Left kidney (tissue), 2 donors: ENCODE measurements around the gene SPATA2L. TPM values are rescaled to one million over a fixed set of nuclear protein-coding genes. Genes with fewer than 3 reads are reported as not detected.
"Not testable (repeated sequence)": the region's sequence is repeated elsewhere in the genome, so short reads cannot be mapped to it uniquely, and the experiment has no call there.

Experiments
- DNase-seq: peaks from one replicate; pipeline ENCODE4 v3.0.0-alpha.2; 2013
- polyA plus RNA-seq: library from polyadenylated mRNA; unstranded; fragments of 120-200 nt; gene quantifications from one replicate; pipeline ENCODE4 v1.2.1, GENCODE V29; 2013; ENCODE audit not compliant: insufficient read length

The SPATA2L gene
- polyA plus RNA-seq, 1 donor = 4.3 TPM

DNA sequence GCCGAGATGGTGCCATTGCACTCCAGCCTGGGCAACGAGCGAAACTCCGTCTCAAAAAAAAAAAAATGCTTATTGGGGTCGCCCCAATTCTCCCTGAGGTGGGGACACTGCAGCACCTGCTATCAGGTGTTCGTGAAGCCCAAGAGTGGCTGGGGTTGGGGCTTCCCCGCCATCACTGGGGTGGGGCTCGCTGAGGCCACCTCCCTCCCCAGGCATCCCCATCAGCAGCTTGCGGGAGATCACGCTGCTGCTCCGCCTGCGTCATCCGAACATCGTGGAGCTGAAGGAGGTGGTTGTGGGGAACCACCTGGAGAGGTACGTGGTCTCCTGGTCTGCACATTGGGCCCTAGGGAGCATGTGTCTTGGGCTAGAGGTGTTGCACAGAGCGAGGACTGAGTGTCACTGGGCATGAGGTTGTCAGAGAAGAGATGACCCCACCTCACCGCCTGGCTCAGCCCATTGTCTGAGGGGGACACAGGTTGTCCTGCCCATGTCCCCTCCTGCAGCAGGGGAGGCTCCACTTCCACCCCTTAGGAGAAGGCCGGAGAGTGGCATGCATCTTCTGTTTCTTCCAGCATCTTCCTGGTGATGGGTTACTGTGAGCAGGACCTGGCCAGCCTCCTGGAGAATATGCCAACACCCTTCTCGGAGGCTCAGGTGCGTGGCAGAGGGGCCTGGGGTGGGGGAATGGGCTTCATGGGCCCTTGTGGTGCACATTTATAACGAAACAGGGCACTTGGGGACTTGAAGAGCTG lies 10.1 kb downstream of the SPATA2L start:
- DNase-seq = no peak

DNA sequence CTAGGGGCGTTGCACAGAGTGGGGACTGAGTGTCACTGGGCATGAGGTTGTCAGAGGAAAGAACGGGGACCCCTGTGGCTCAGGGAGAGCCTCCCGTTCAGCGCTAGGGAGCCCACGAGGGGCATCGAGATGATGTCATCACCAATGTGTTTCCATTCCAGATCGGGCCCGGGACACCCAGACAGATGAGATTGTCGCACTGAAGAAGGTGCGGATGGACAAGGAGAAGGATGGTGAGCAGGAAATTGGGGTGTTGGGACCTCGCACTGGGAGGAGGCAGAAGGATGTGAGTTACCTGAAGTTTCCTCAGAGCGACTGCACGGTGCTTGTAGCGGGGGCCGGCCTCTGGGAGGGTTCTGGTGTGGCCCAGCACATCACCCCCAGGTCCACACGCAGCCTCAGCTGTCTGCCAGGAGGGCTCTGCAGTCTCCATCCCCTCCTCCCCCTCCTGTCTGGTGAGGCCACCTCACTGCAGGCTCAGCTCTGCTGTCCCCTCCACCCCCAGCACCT lies 11.1 kb downstream of the SPATA2L start:
- no peak for DNase-seq

DNA sequence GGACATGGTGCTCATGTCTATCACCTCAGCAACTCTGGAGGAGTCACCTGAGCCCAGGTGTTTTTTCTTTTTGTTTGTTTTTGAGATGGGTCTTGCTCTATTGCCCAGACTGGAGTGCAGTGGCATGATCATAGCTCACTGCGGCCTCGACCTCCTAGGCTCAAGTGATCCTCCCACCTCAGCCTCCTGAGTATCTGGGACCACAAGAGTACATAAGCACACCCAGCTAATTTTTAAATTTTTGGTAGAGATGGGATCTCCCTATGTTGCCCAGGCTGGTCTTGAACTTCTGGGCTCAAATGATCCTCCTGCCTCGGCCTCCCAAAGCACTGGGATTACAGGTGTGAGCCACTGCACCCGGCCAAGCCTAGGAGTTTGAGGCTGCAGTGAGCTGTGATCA lies 11.9 kb downstream of the SPATA2L start:
- DNase-seq = not testable (repeated sequence)

DNA sequence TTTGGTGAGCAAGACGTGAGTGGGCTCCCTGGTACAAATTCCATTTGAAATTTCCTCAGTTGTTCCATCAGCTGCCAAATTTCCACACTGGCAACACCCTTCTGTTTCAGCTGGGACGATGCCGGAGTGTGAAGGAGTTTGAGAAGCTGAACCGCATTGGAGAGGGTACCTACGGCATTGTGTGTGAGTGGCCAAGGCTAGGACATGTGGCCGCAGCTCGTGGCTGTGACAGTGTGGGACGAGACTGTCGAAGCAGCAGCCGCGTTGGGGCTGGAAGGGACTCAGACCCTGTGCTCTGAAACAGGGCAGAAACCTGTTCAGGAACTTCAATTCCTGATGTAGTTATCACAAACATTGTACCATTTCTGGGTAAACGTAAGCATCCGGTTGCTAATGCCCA lies 12.4 kb downstream of the SPATA2L start:
- no peak for DNase-seq

DNA sequence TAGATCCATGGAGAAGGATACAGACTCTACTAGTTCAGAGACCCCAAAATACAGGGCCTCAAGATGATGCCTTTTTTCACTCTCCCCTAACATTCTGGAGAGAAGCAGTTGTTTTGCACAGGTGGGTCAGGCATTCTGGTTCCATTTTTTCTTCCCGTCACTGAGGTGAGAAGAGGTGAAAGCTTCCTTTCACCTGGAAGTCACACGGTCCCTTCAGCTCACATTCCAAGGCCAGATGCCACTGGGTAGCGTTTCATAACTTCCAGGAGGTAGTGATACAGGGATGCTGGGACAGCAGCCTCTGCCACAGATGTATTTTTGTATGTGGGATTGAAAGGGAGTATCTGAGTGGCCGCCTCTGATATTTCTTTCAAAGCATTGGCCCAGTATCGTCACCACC lies 13.1 kb downstream of the SPATA2L start:
- no peak for DNase-seq

DNA sequence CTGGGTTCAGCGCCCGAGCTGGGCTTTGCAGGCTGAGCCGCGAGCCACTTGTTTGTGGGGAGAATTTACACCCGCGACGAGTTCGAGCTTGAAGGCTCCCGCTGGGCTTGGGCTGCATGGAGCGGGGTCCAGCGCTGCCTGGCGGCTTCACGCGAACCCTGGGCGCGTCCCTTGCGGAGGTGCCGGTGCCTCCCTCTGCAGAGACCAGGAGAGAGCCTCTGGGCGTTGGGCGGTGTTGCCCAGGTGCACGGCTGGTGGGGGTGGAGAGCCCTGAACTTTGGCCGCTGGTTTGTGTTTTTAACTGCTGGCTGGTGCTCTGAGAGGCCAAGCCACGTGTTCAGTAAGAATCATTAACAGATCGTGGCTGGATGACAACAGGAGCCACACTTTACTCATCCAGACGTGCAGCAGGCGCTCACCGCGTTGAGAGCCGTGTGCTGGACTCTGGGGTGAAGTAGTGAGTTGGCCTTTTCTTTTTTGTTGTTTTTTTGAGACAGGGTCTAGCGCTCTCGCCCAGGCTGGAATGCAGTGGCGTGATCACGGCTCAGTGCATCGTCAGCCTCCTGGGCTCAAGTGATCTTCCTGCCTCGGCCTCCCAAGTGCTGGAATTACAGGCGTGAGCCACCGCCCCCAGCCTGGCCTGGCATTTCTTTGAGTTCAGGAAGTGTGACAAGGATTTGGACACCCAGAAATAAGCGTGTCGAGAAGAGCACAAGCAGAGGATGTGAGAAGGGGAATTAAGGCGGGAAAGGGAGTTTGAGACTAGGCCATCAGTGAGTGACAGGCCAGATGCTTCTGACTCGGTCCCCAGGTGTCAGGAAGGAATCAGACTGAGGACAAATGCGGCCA lies 14.2 kb downstream of the SPATA2L start:
- peak; percentile 47 for DNase-seq

DNA sequence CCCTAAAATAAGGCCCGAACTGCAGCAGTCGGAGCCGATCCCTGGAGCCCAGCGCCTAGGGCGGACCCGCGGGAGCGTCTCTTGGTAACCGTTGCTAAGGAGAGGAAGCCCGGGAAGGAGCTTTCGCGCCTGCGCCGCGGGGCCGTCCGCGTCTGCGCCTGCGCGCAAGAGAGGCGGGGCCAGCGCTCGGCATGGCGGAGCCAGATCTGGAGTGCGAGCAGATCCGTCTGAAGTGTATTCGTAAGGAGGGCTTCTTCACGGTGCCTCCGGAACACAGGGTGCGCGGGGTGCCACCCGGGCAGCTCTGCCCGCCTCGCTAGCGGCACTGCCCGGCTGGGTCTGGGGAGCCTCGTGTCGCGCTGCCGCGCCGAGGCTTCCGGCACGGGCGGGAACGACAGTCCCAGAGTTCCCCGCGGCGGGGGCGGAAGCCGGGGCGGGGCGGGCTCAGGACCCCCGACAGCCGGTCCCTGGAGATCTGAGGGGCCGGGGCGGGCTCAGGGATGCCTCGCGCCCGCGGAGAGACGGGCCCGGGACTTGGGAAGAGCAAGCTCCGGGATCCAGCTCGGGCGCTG lies 14.9 kb downstream of the SPATA2L start, which contains the start of gene CDK10:
Gene CDK10 (plus strand): TSS at position 170 of the 572 bp plus-strand sequence. CDS start 22 bp downstream, at position 192.
- peak; percentile 87 for DNase-seq

DNA sequence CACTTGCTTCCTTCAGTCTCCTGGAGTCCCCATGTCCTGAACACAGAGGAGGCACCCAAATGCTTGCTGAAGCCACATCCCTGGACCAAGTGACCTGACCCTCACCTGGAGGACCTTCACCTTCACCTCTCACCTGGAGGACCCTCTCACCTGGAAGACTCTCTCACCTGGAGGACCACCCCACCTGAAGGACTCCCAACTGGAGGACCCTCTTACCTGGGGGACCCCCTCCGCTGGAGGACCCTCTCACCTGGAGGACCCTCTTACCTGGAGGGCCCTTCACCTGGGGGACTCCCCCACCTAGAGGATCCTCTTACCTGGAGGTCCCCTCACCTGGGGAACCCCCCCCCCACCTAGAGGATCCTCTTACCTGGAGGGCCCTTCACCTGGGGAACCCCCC lies 15.6 kb downstream of the SPATA2L start:
- DNase-seq = no peak

DNA sequence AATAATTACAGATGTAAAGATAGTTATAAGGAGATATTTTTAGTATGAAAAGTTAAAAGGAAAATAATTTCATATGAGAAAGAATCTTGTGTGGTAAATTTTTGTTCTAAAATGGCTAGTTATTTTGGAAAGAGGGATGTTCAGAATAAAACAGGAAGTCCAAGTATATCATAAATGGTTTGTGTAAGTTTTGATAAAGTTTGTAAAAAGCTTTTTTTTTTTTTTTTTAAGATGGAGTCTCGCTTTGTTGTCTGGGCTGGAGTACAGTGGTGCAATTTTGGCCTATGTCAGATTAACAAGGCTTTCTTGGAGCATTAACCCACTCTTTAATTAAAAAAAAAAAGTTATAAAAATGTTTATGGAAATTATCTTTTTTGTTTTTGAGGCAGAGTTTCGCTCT lies 23.2 kb downstream of the SPATA2L start:
- no peak for DNase-seq

DNA sequence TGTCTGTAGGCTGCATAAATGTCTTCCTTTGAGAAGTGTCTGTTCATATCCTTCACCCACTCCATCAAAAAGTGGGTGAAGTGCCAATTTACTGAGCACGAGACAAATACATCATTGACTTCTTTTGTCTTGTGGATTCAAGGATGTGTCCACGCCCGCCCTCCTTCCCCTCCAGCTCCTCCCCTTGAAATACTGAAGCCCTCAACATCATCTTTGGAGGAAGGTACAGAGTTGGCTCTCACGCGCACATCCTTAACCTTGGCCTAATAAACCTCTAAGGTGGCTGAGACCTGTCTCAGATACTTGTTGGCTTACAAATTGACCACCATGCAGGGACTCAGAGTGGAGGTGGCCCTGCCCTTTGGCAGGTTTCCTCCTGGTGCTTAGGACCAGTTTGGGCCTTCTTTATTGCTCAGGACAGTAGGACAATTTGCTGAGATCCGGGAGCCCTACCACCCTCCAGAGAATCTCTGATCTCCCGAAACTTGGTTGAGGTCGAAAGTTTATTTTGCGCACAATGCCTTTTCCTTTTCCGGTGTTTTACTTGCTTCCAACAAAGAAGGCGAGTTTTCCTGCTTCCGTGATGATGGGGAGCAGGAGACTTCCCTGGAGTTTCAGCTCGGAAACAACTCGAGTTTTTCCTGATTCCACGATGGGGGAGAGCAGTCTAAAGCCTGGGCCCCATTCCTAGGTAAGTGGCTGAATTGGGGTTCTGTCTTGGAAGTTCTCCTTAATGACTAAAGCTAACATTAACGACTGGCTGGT lies 29.1 kb downstream of the SPATA2L start:
- DNase-seq = no peak

DNA sequence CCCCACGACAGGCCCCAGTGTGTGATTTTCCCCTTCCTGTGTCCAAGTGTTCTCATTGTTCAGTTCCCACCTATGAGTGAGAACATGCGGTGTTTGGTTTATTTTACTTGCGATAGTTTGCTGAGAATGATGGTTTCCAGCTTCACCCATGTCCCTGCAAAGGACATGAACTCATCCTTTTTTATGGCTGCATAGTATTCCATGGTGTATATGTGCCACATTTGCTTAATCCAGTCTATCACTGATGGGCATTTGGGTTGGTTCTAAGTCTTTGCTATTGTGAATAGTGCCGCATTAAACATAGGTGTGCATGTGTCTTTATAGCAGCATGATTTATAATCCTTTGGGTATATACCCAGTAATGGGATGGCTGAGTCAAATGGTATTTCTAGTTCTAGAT lies 29.9 kb downstream of the SPATA2L start:
- DNase-seq = not testable (repeated sequence)

DNA sequence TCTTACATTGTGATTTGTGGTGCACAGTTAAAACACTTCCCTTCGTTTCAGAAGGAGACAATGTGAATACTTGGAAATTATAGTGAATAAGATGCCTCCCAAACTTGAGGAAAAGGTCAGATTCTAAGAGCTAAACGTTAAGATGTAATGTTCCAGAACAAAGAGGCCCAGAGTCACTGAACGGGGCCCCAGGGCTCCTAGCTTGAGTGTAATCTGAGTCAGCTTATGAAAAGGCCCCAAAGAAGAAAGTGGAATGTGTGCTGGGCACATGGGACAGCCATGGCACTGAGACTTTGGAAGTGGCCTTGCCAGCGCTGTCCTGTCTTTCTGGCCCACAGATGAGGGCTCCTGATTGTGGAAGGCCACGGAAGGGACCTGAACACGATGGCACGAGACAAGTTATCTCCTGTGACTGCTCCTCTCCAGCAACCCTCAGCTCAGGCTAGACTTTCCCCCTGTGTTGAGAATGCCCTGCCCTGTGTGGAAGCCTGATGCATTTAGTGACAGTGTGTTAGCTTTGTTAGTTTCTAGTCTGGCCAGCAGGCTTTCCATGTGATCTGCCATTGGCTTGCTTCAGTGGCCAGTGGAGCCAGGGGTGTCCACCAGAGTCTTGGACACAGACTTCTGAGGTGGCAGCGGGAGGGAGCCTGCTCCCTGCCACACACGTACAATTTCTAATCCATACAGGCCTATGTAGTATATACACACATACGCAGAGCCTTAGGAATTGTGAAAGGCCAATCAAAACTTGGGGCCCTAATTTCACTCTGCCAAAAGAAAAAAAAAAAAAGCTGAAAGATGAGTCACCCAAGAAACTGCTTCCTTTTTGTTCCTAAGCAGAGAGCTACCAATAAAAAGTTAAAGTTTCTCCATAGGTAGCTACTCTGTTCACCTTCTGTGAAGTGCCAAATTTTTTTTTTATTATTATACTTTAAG lies 30.7 kb downstream of the SPATA2L start:
- DNase-seq = no peak

DNA sequence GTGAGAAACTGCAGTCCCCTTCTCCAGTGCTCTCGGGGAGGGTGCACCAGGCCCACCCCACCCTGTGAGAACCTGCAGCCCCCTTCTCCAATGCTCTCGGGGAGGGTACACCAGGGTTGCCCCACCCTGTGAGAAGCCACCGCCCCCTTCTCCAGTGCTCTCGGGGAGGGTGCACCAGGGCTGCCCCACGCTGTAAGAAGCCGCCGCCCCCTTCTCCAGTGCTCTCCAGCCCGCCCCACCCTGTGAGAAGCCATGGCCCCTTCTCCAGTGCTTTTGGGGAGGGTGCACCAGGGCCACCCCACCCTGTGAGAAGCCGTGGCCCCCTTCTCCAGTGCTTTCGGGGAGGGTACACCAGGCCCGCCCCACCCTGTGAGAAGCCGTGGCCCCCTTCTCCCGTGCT lies 31.8 kb downstream of the SPATA2L start:
- no peak for DNase-seq

DNA sequence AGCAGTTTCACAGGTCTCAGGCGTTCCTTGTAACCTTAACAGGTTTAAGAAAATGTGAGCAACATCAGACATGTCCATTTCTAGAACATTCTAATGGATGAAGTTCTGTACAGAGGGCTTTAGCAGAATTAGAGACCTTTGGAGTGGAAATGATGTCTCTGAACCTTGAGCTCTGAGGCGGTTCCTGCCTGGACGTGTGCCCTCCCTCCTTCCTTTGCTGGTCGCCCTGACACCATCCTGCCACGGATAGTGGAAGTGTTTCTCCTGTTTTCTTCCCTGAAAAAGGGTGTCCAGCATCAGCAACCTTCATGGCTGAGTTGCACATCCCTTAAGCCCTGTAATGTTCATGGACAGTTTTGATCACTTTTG lies 32.7 kb downstream of the SPATA2L start:
- no peak for DNase-seq

DNA sequence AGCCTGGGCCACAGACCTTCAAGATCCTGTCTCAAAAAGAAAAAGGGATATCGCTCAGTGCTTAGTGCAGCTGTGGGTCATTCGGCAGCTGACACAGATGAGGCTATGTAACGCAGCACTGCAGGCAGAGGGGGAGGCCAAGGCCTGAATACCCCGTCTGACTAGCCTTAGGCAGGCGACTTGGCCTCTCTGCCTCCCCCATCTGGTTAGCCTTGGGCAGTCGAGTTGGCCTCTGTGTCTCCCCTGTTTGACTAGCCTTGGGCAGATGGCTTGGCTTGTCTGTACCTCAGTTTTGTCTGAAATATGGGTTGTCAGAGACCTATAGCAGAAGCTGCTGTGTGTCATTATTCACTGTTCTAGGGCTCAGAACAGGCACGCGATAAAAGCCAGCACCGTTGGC lies 33.9 kb downstream of the SPATA2L start:
- DNase-seq = no peak

DNA sequence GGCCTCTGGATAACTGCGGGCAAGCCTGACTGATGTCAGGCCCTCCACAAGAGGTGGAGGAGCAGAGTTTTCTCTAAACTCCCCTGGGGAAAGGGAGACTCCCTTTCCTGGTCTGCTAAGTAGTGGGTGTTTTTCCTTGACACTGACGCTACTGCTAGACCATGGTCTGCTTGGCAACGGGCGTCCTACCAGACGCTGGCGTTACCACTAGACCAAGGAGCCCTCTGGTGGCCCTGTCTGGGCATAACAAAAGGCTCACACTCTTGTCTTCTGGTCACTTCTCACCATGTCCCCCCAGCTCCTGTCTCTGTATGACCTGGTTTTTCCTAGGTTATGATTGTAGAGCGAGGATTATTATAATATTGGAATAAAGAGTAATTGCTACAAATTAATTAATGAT lies 34.5 kb downstream of the SPATA2L start:
- not testable (repeated sequence) for DNase-seq

DNA sequence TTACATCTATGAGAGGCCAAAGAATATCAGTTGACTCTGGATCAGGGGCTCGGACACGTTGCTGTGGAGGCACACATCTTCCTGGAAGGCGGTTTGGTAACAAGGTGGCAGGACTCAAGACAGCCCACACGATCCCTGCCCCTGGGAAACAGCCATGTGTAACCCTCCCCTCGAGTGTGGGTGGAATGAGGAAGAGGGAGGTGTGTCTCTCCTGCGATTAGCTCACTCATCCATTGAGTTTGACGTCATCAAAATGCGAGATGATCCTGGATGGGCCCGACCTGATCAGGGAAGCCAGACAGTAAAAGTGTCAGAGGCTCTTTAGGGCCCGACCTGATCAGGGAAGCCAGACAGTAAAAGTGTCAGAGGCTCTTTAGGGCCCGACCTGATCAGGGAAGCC lies 37.3 kb downstream of the SPATA2L start:
- DNase-seq = not testable (repeated sequence)

DNA sequence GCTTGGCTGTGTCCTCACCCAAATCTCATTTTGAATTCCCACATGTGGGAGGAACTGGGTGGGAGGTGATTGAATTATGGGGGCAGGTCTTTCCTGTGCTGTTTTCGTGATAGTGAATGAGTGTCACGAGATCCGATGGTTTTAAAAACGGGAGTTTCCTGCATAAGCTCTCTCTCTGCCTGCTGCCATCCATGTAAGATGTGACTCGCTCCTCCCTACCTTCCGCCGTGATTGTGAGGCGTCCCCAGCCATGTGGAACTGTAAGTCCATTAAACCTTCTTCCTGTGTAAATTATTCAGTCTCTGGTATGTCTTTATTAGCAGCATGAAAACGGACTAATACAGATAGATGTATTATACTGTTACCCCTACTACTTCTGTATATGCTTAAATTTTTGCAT lies 40.3 kb downstream of the SPATA2L start:
- no peak for DNase-seq

DNA sequence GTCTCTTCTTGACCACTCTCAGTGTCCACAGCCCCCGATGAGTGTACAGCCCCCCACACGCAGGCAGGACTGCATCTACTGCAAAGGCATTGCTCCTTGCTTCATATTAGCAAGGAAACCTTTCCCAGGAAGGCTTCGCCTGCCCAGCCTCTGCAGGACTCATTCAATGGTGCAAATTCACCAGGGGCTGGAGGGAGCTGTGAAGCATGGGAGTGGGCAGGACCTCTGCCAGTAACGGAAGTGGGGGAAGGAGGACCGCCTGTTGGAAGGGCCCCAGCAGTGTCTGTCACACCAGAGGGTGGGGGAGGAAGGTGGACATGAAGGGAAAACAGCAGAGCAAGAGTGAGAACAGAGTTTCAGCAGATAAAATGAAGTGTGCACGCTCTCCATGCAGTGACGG lies 41.4 kb downstream of the SPATA2L start:
- DNase-seq = no peak

DNA sequence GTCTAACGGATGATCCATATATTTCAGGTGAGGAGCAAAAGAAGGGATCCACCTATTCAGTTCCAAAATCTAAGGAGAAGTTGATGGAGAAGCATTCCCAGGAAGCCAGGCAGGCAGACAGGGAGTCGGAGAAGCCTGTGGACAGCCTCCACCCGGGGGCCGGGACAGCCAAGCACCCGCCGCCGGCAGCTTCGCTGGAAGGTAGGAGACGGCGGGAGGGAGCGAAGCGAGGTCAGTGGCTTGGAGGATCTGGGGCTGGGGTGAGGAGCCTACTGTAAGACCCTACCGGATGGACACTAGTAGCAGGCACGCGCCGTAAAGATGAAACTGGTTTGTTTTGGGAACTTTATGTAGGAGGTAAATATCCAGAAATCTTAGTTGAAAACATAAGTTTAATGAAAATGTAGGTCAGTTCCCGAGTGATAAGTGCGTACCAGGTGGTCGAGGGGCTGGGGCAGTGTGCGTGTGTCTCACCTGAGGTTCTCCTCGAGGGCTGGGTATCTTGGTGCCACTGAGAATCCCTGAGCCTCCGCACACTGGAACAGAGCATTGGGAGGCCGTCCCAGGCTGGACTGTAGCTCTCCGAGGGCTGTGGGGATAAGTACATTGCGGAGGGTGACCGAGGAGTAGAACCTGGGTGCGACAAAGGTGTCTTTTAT lies 43.2 kb downstream of the SPATA2L start:
- DNase-seq = no peak
